GM23338 (cell line): ENCODE data around the gene CD22. TPM values are rescaled to one million over a fixed set of nuclear protein-coding genes. Genes with fewer than 3 reads are reported as not detected.

ENCODE experiments used
- ATAC-seq: fragments of 200-7000 bp; cut with Tn5 transposase; 3 replicates; pipeline ENCODE4 v1.9.1; 2020
- DNase-seq: peaks from one replicate; pipeline ENCODE4 v3.0.0-alpha.2; 2015; ENCODE audit warnings: low spot score
- H2AFZ ChIP-seq: fragments of 200-600 bp; sonication (generic); 2 replicates; pipeline ENCODE4 v1.8.0; 2016; ENCODE audit warnings: antibody characterized with exemption, mild to moderate bottlenecking, moderate library complexity
- H3F3A ChIP-seq: fragments of 200-600 bp; sonication (generic); replicated peaks from 2 replicates; pipeline ENCODE4 v1.8.0; 2017; ENCODE audit warnings: antibody characterized with exemption, mixed run types, low read depth
- H3K27ac ChIP-seq: fragments of 200-600 bp; sonication (generic); 2 replicates; pipeline ENCODE4 v1.6.1; 2016; ENCODE audit warnings: low read depth
- H3K27me3 ChIP-seq: fragments of 200-600 bp; sonication (generic); 2 replicates; pipeline ENCODE4 v1.8.0; 2016; ENCODE audit warnings: mild to moderate bottlenecking, mixed run types, moderate library complexity; ENCODE audit not compliant: insufficient read depth
- H3K36me3 ChIP-seq: fragments of 200-600 bp; sonication (generic); 2 replicates; pipeline ENCODE4 v1.8.0; 2016; ENCODE audit warnings: mild to moderate bottlenecking; ENCODE audit not compliant: insufficient read depth
- H3K4me1 ChIP-seq: fragments of 200-600 bp; sonication (generic); 2 replicates; pipeline ENCODE4 v1.8.0; 2016; ENCODE audit warnings: mild to moderate bottlenecking, moderate library complexity; ENCODE audit not compliant: insufficient read depth
- H3K4me2 ChIP-seq: fragments of 200-600 bp; sonication (generic); 2 replicates; pipeline ENCODE4 v1.7.1; 2017; ENCODE audit warnings: mixed run types
- H3K4me3 ChIP-seq: fragments of 200-600 bp; sonication (generic); 2 replicates; pipeline ENCODE4 v1.6.1; 2016; ENCODE audit warnings: mixed run types
- H3K79me2 ChIP-seq: fragments of 200-600 bp; sonication (generic); replicated peaks from 2 replicates; pipeline ENCODE4 v1.8.0; 2017; ENCODE audit warnings: mild to moderate bottlenecking; ENCODE audit not compliant: insufficient read depth
- H3K9me2 ChIP-seq: fragments of 200-600 bp; sonication (generic); 2 replicates; pipeline ENCODE4 v1.8.0; 2017; ENCODE audit not compliant: insufficient read depth
- H4K20me1 ChIP-seq: fragments of 200-600 bp; sonication (generic); replicated peaks from 2 replicates; pipeline ENCODE4 v1.8.0; 2017; ENCODE audit warnings: mild to moderate bottlenecking; ENCODE audit not compliant: insufficient read depth
- H3K27ac Mint-ChIP-seq: 2 replicates; pipeline ENCODE4 v1.8.0; 2020; ENCODE audit warnings: inconsistent platforms, mild to moderate bottlenecking, moderate library complexity, mixed read lengths
- H3K27me3 Mint-ChIP-seq: 3 replicates; pipeline ENCODE4 v1.8.0; 2022; ENCODE audit warnings: low read depth, mild to moderate bottlenecking, moderate library complexity, mixed read lengths, inconsistent platforms; ENCODE audit not compliant: insufficient read depth, poor library complexity
- H3K36me3 Mint-ChIP-seq: 3 replicates; pipeline ENCODE4 v1.8.0; 2021; ENCODE audit warnings: low read depth, mild to moderate bottlenecking, inconsistent platforms, moderate library complexity, mixed read lengths
- H3K4me1 Mint-ChIP-seq: 3 replicates; pipeline ENCODE4 v1.8.0; 2020; ENCODE audit warnings: mild to moderate bottlenecking, inconsistent platforms, mixed read lengths
- H3K4me3 Mint-ChIP-seq: 3 replicates; pipeline ENCODE4 v1.8.0; 2021; ENCODE audit warnings: moderate library complexity, mild to moderate bottlenecking, inconsistent platforms, mixed read lengths
- H3K9me3 Mint-ChIP-seq: 3 replicates; pipeline ENCODE4 v1.8.0; 2020; ENCODE audit warnings: moderate library complexity, mild to moderate bottlenecking, inconsistent platforms, mixed read lengths
- CREB1 ChIP-seq: fragments of 250-450 bp; sonication (Bioruptor Pico); IDR thresholded peaks from 2 replicates; pipeline ENCODE4 v1.5.0; 2020; ENCODE audit warnings: low read depth, mild to moderate bottlenecking, moderate library complexity
- EZH2 ChIP-seq: fragments of 200-600 bp; sonication (generic); IDR thresholded peaks from one replicate; pipeline ENCODE4 v1.8.0; 2017; ENCODE audit warnings: antibody characterized with exemption, mild to moderate bottlenecking, low read depth; ENCODE audit not compliant: unreplicated experiment
- JUNB ChIP-seq: IDR thresholded peaks from one replicate; pipeline ENCODE4 v1.6.1; 2016; ENCODE audit warnings: antibody characterized with exemption; ENCODE audit not compliant: unreplicated experiment
- NANOG ChIP-seq: IDR thresholded peaks from 2 replicates; pipeline ENCODE4 v1.6.1; 2016; ENCODE audit warnings: antibody characterized with exemption, borderline replicate concordance
- ZNF331 ChIP-seq: fragments of 250-450 bp; sonication (Bioruptor Pico); IDR thresholded peaks from 2 replicates; pipeline ENCODE4 v1.5.0; 2020; ENCODE audit warnings: low read depth, mild to moderate bottlenecking, moderate library complexity
- polyA plus RNA-seq: library from polyadenylated mRNA; unstranded; fragments of >200 nt; fragmentation: Nextera tagmentation; extraction: Ambion mirVana; gene quantifications from 2 replicates; pipeline ENCODE4 v1.2.1, GENCODE V29; 2016
- total RNA-seq: library from RNA; depleted of rRNA; stranded (reverse); fragments of >200 nt; shearing (Covaris generic); gene quantifications from 2 replicates; pipeline ENCODE4 v1.2.3, GENCODE V29; 2014
- TF ChIP-seq, protein P1 (sequence below), 2 experiments: fragments of 200-600 bp in 1 of 2; sonication (generic) in 1 of 2; conservative IDR thresholded peaks; 2 replicates each; pipeline versions ENCODE4 v1.5.1 to v1.6.1; 2016 to 2017; ENCODE audit warnings: antibody characterized with exemption in 2 of 2, low read depth in 2 of 2, mild to moderate bottlenecking in 2 of 2, moderate library complexity in 1 of 2

CD22 gene
- total and polyA plus RNA-seq, 2 experiments from 2014 or later = 0.10 to 0.32 TPM

DNA sequence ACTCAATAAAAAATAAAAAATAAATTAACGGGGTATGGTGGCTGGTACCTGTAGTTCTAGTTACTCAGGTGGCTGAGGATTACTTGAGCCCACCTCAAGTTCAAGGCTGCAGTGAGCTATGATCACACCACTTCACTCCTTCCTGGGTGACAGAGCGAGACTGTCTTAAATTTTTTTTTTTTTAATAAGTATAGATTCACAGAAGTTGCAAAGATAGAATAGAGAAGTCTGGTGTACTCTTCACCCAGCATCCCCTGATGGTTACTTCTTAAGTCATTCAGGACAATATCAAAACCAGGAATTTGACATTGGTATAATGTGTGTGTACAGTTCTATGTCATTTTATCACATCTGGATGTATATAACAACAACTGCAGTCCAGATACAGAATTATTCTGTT, 7.7 kb upstream of the CD22 start:
- no peak for TF ChIP-seq JUNB
- TF ChIP-seq CREB1 (CRISPR knock-in tag) = no peak
- no peak for TF ChIP-seq NANOG
- no peak for DNase-seq
- peaks cover 2% of the 10 kb centered on the region for H3K27me3 Mint-ChIP-seq

DNA sequence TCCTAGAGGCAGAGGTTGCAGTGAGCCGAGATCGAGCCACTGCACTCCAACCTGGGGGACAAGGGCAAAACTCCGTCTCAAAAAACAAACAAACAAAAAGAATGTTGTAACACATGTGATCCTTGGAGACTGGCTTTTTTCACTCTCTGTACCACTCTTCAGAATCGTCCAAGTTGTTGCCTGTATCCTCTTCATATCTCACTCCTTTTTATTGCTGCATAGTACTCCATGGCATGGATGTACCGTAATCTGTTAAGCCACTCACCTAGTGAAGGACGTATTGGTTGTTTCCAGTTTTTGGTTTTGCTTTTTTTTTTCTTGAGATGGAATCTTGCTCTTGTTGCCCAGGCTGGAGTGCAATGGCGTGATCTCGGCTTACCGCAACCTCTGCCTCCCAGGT, 7.0 kb upstream of the CD22 start:
- Mint-ChIP-seq H3K9me3 (peaks cover 9% of the 10 kb centered on the region; the same call in 2 of the 3 replicates), H3K27ac (no peak overlapping the region), H3K4me3 (no peak overlapping the region), H3K27me3 (peaks cover 2% of the 10 kb centered on the region), H3K36me3 (no peaks in the 10 kb centered on the region), H3K4me1 (peaks cover 2% of the 10 kb centered on the region; the same call in 1 of the 3 replicates)
- H3K27me3 ChIP-seq = no peaks in the 10 kb centered on the region
- ATAC-seq = no peak
- no peak overlapping the region for H3K4me3 ChIP-seq
- H3K4me2 ChIP-seq = no peak overlapping the region
- H3K36me3 ChIP-seq = no peaks in the 10 kb centered on the region
- no peak overlapping the region for H2AFZ ChIP-seq
- no peaks in the 10 kb centered on the region for H3F3A ChIP-seq
- H3K27ac ChIP-seq = no peak overlapping the region
- no peaks in the 10 kb centered on the region for H3K9me2 ChIP-seq
- DNase-seq = no peak
- no peaks in the 10 kb centered on the region for H4K20me1 ChIP-seq
- TF ChIP-seq NANOG = no peak
- no peak for TF ChIP-seq EZH2
- no peaks in the 10 kb centered on the region for H3K4me1 ChIP-seq
- no peaks in the 10 kb centered on the region for H3K79me2 ChIP-seq

More for the DNA sequence above, 7.7 kb upstream of the CD22 start:
- H3K9me3 Mint-ChIP-seq = peaks cover 9% of the 10 kb centered on the region; the same call in 2 of the 3 replicates
- Histone ChIP-seq H3K4me2 (no peak overlapping the region), H3K79me2 (no peaks in the 10 kb centered on the region), H3K4me3 (no peak overlapping the region), H3K27ac (no peak overlapping the region), H3K4me1 (no peaks in the 10 kb centered on the region), H3K36me3 (no peaks in the 10 kb centered on the region), H2AFZ (no peak overlapping the region), H4K20me1 (no peaks in the 10 kb centered on the region), H3K9me2 (no peaks in the 10 kb centered on the region), H3F3A (no peaks in the 10 kb centered on the region), H3K27me3 (no peaks in the 10 kb centered on the region)
- peaks cover 2% of the 10 kb centered on the region; the same call in 1 of the 3 replicates for H3K4me1 Mint-ChIP-seq
- no peaks in the 10 kb centered on the region for H3K36me3 Mint-ChIP-seq
- H3K27ac Mint-ChIP-seq = no peak overlapping the region
- no peak for ATAC-seq
- no peak overlapping the region for H3K4me3 Mint-ChIP-seq

DNA sequence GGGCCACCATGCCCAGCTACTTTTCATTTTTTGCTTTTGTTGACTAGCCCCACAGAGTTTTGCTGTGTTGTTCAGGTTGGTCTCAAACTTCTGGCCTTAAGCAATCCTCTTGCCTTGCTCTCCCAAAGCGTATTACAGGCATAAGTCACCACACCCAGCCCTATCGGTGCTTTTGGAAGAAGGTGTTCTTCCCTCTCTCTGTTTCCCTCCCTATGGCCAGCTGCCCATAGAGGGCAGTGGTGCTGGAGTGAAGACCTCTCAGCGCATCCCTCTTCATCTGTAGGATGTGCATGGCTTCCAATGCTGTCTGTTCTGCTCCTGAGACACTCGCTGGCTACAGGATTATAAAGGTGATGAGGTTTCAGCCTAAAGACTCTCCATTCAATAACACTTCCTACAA, 1.3 kb upstream of the CD22 start:
- Histone ChIP-seq H3K36me3 (no peaks in the 10 kb centered on the region), H3K9me2 (no peaks in the 10 kb centered on the region), H3K79me2 (no peaks in the 10 kb centered on the region), H3K27ac (no peak overlapping the region), H3F3A (no peaks in the 10 kb centered on the region), H3K4me1 (no peaks in the 10 kb centered on the region), H3K4me3 (no peak overlapping the region), H3K4me2 (no peak overlapping the region), H4K20me1 (no peaks in the 10 kb centered on the region), H2AFZ (no peak overlapping the region), H3K27me3 (no peaks in the 10 kb centered on the region)
- ATAC-seq (peak; percentile 96), DNase-seq (peak; percentile 63)
- no peak for TF ChIP-seq JUNB
- TF ChIP-seq, protein P1, sequence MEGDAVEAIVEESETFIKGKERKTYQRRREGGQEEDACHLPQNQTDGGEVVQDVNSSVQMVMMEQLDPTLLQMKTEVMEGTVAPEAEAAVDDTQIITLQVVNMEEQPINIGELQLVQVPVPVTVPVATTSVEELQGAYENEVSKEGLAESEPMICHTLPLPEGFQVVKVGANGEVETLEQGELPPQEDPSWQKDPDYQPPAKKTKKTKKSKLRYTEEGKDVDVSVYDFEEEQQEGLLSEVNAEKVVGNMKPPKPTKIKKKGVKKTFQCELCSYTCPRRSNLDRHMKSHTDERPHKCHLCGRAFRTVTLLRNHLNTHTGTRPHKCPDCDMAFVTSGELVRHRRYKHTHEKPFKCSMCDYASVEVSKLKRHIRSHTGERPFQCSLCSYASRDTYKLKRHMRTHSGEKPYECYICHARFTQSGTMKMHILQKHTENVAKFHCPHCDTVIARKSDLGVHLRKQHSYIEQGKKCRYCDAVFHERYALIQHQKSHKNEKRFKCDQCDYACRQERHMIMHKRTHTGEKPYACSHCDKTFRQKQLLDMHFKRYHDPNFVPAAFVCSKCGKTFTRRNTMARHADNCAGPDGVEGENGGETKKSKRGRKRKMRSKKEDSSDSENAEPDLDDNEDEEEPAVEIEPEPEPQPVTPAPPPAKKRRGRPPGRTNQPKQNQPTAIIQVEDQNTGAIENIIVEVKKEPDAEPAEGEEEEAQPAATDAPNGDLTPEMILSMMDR (conservative IDR thresholded peaks at IDR 0.05; ENCODE audit: low read depth in 2 of 2) = peak; percentile 58 to 66
- TF ChIP-seq ZNF331 (CRISPR knock-in tag) = no peak
- Mint-ChIP-seq H3K9me3 (no peaks in the 10 kb centered on the region; the same call in 2 of the 3 replicates), H3K27me3 (peaks cover 2% of the 10 kb centered on the region), H3K36me3 (no peaks in the 10 kb centered on the region), H3K4me3 (no peak overlapping the region; the same call in 2 of the 3 replicates), H3K4me1 (peaks cover 7% of the 10 kb centered on the region), H3K27ac (no peak overlapping the region)
